GM19468 (cell line): ENCODE measurements around the gene DLST.

Experiments
- ATAC-seq: cut with Tn5 transposase; IDR thresholded peaks from one replicate; pipeline ENCODE4 v1.9.1; 2021; ENCODE audit warnings: mild to moderate bottlenecking, moderate library complexity, moderate number of reproducible peaks; ENCODE audit not compliant: unreplicated experiment; ENCODE audit errors: extremely low read depth

The DLST gene

GRCh38 chr14:74859757-74860552, 21.8 kb upstream of the DLST start:
- no peak for ATAC-seq

- ATAC-seq = no peak
These were observed 20.6 kb upstream of the DLST start for GRCh38 chr14:74860899-74861733.

- ATAC-seq = no peak
These were observed 20.0 kb upstream of the DLST start for GRCh38 chr14:74861734-74862090.

GRCh38 chr14:74863274-74863673, 18.4 kb upstream of the DLST start:
- no peak for ATAC-seq

- ATAC-seq = no peak
These were observed 17.5 kb upstream of the DLST start for GRCh38 chr14:74864198-74864597.

- ATAC-seq = no peak
These were observed 16.6 kb upstream of the DLST start for GRCh38 chr14:74865156-74865555.

- no peak for ATAC-seq
These were observed 14.9 kb upstream of the DLST start for GRCh38 chr14:74866708-74867389.

GRCh38 chr14:74867673-74868072, 14.0 kb upstream of the DLST start:
- no peak for ATAC-seq

- no peak for ATAC-seq
These were observed 13.0 kb upstream of the DLST start for GRCh38 chr14:74868739-74869138.

- no peak for ATAC-seq
These were observed 9.9 kb upstream of the DLST start for GRCh38 chr14:74871819-74872218.

- no peak for ATAC-seq
These were observed 6.5 kb upstream of the DLST start for GRCh38 chr14:74875204-74875603.

GRCh38 chr14:74875941-74876913, 5.5 kb upstream of the DLST start, which contains the start of gene PROX2:
PROX2 (minus strand) TSS chr14:74876145; CDS start chr14:74863834, 12,311 bp downstream.
- ATAC-seq = no peak

- ATAC-seq = no peak
These were observed 2.1 kb upstream of the DLST start for GRCh38 chr14:74879427-74880182.

- peak; percentile 23 for ATAC-seq
These were observed 596 bp downstream of the DLST start for GRCh38 chr14:74882103-74882920.

- no peak for ATAC-seq
These were observed 4.3 kb downstream of the DLST start for GRCh38 chr14:74886001-74886400.

- ATAC-seq = no peak
These were observed 6.7 kb downstream of the DLST start for GRCh38 chr14:74888164-74889158.

- ATAC-seq = no peak
These were observed 8.5 kb downstream of the DLST start for GRCh38 chr14:74890262-74890661.
